B cell (primary cell): ENCODE data around the gene ARPC1A. TPM values are rescaled to one million over a fixed set of nuclear protein-coding genes. Genes with fewer than 3 reads are reported as not detected.

Source experiments
- ATAC-seq: fragments of 200-7000 bp; cut with Tn5 transposase; one replicate; pipeline ENCODE4 v1.10.0; 2021; ENCODE audit warnings: low read depth, mild to moderate bottlenecking, moderate number of reproducible peaks, moderate library complexity
- CTCF ChIA-PET: fragments of 350-600 bp; sonication (Branson Sonifier 250); formaldehyde crosslinking; loops from one replicate; lab custom pipeline; 2021; ENCODE audit warnings: antibody characterized with exemption, inconsistent platforms; lab: Charles Lee
- POLR2A ChIA-PET: fragments of 350-600 bp; sonication (Branson Sonifier 250); formaldehyde crosslinking; loops from one replicate; lab custom pipeline; 2021; ENCODE audit warnings: antibody characterized with exemption; lab: Charles Lee
- DNase-seq: peaks from one replicate; pipeline ENCODE4 v3.0.0; 2013
- H2AFZ ChIP-seq: 2 replicates; pipeline ENCODE4 v1.6.1; 2012; ENCODE audit warnings: mild to moderate bottlenecking, low read depth, low read length; ENCODE audit not compliant: insufficient read depth, poor library complexity, severe bottlenecking
- H3K27ac ChIP-seq, 2 donors: 1 replicate in 1 of 2; 2 replicates in 1 of 2; pipeline ENCODE4 v1.5.1; 2012 to 2013; ENCODE audit warnings: low read length in 2 of 2, mild to moderate bottlenecking in 2 of 2, moderate library complexity in 1 of 2
- H3K27me3 ChIP-seq, 4 experiments: fragments of 200-600 bp in 1 of 4; sonication (generic) in 1 of 4; replicated peaks in 1 of 4; 1 replicate in 2 of 4; 2 replicates in 2 of 4; pipeline versions ENCODE4 v1.6.1 to v1.7.0; 2013 to 2016; ENCODE audit warnings: low read length in 3 of 4, mild to moderate bottlenecking in 2 of 4, mixed read lengths in 1 of 4, moderate library complexity in 1 of 4; ENCODE audit not compliant: insufficient read depth in 4 of 4, control insufficient read depth in 3 of 4; ENCODE audit errors: control extremely low read depth in 1 of 4
- H3K36me3 ChIP-seq, 2 experiments: replicated peaks in 1 of 2; 1 replicate in 1 of 2; 2 replicates in 1 of 2; pipeline versions ENCODE4 v1.6.1 to v1.7.1; 2013; ENCODE audit warnings: low read length in 1 of 2; ENCODE audit not compliant: insufficient read depth in 2 of 2, control insufficient read depth in 1 of 2; ENCODE audit errors: control extremely low read depth in 1 of 2, extremely low read depth in 1 of 2
- H3K4me1 ChIP-seq, 2 donors: fragments of 200-600 bp in 1 of 2; sonication (generic) in 1 of 2; 1 replicate in 1 of 2; 2 replicates in 1 of 2; pipeline versions ENCODE4 v1.5.1 to v1.6.1; 2013 to 2017; ENCODE audit warnings: low read length in 2 of 2; ENCODE audit not compliant: control insufficient read depth in 2 of 2, insufficient read depth in 2 of 2
- H3K4me2 ChIP-seq: replicated peaks from 2 replicates; pipeline ENCODE3; 2012; ENCODE audit warnings: mild to moderate bottlenecking, low read depth, low read length; ENCODE audit not compliant: poor library complexity, severe bottlenecking
- H3K4me3 ChIP-seq, 5 experiments: fragments of 200-600 bp in 1 of 5; sonication (generic) in 1 of 5; 1 replicate in 3 of 5; 2 replicates in 2 of 5; pipeline versions ENCODE4 v1.5.1 to v1.7.0; 2011 to 2016; ENCODE audit warnings: low read length in 4 of 5, mild to moderate bottlenecking in 4 of 5, low read depth in 2 of 5, control low read depth in 1 of 5, moderate library complexity in 1 of 5; ENCODE audit not compliant: insufficient read depth in 1 of 5; ENCODE audit errors: control extremely low read depth in 1 of 5, extremely low read depth in 1 of 5
- H3K79me2 ChIP-seq: fragments of 200-600 bp; sonication (generic); one replicate; pipeline ENCODE4 v1.6.0; 2016; ENCODE audit warnings: low read length; ENCODE audit not compliant: control insufficient read depth, insufficient read depth
- H3K9ac ChIP-seq: fragments of 200-600 bp; sonication (generic); 2 replicates; pipeline ENCODE4 v1.6.1; 2017; ENCODE audit warnings: mild to moderate bottlenecking, low read length, moderate library complexity
- H3K9me3 ChIP-seq, 3 donors: one replicate each; pipeline versions ENCODE4 v1.6.1 to v1.7.1; 2013; ENCODE audit warnings: low read length in 2 of 3; ENCODE audit not compliant: control insufficient read depth in 2 of 3, insufficient read depth in 1 of 3; ENCODE audit errors: control extremely low read depth in 1 of 3
- H4K20me1 ChIP-seq: 2 replicates; pipeline ENCODE4 v1.6.0; 2012; ENCODE audit warnings: mild to moderate bottlenecking, low read length; ENCODE audit not compliant: insufficient read depth, control insufficient read depth, poor library complexity, severe bottlenecking
- H3K27ac Mint-ChIP-seq: one replicate; pipeline ENCODE4 v1.8.0; 2021; ENCODE audit warnings: mixed read lengths
- H3K27me3 Mint-ChIP-seq: one replicate; pipeline ENCODE4 v1.8.0; 2021; ENCODE audit warnings: mixed read lengths
- H3K4me1 Mint-ChIP-seq: one replicate; pipeline ENCODE4 v1.8.0; 2021; ENCODE audit warnings: mixed read lengths
- H3K4me3 Mint-ChIP-seq: one replicate; pipeline ENCODE4 v1.8.0; 2021; ENCODE audit warnings: mixed read lengths
- H3K9me3 Mint-ChIP-seq: one replicate; pipeline ENCODE4 v1.8.0; 2022; ENCODE audit warnings: mixed read lengths; ENCODE audit not compliant: insufficient read depth
- CTCF ChIP-seq: fragments of 200-600 bp; IDR thresholded peaks from one replicate; pipeline ENCODE4 v1.8.0; 2022; ENCODE audit warnings: antibody characterized with exemption, mild to moderate bottlenecking
- EZH2 ChIP-seq: IDR thresholded peaks from 2 replicates; pipeline ENCODE4 v1.6.1; 2012; ENCODE audit warnings: borderline replicate concordance, low read depth, mild to moderate bottlenecking, moderate library complexity, low read length; ENCODE audit not compliant: insufficient read depth, poor library complexity, severe bottlenecking
- WGBS: methylation state at CpG from one replicate; pipeline ENCODE4 v1.1.5; 2013; ENCODE audit warnings: missing lambda C conversion rate; ENCODE audit not compliant: insufficient coverage; 5-methylcytosine and 5-hydroxymethylcytosine counted together
- intact Hi-C: fragments of 100-400 bp; cut with micrococcal nuclease; formaldehyde crosslinking; loops from one replicate; pipeline ENCODE4 v1.10.0; 2022
- polyA plus RNA-seq: library from polyadenylated mRNA; depleted of rRNA; stranded (reverse); fragments of >200 nt; gene quantifications from 2 replicates; pipeline ENCODE4 v1.2.3, GENCODE V29; 2012
- total RNA-seq, 2 donors: library from RNA; stranded (reverse); fragments of 120-200 nt in 1 of 2; gene quantifications; 1 replicate in 1 of 2; 2 replicates in 1 of 2; pipeline versions ENCODE4 v1.2.3 to v1.2.4, GENCODE V29; 2013 to 2022

ARPC1A gene
- total and polyA plus RNA-seq, 2 donors (not counting 1 experiment from before 2014, with no cell fraction given), result 41.7 to 45.5 TPM

- peaks cover 4% of the 10 kb centered on the region for H3K4me1 Mint-ChIP-seq
- Histone ChIP-seq H3K4me1 (peaks cover 3 to 4% of the 10 kb centered on the region in 2 donors), H3K36me3 (peaks cover 0 to 17% of the 10 kb centered on the region in 2 experiments), H3K27me3 (no peaks in the 10 kb centered on the region), H3K9ac (no peak overlapping the region), H3K79me2 (peaks cover 21% of the 10 kb centered on the region), H3K9me3 (no peaks in the 10 kb centered on the region), H3K4me3 (no peak overlapping the region), H3K4me2 (no peak overlapping the region), H4K20me1 (peaks cover 20% of the 10 kb centered on the region), H3K27ac (no peak overlapping the region), H2AFZ (no peak overlapping the region)
- ChIA-PET POLR2A (no interaction called here), CTCF (interaction anchor here (0.6 to 1.5 kb wide), 3 partner anchors 16 to 684 kb away, joined by 3 read pairs; no protein-coding TSS in a partner anchor)
- no peak for DNase-seq
- H3K9me3 Mint-ChIP-seq, result no peaks in the 10 kb centered on the region
- ATAC-seq, result no peak
- H3K27me3 Mint-ChIP-seq, result no peaks in the 10 kb centered on the region
- TF ChIP-seq EZH2 (no peak), CTCF (no peak)
- intact Hi-C loops, result loop anchor here (10.0 kb wide), 3 partner anchors 105 to 225 kb away; partner anchors contain the start of genes FAM200A, SMURF1, ZNF655 and ZNF789
- H3K27ac Mint-ChIP-seq, result no peak overlapping the region
- H3K4me3 Mint-ChIP-seq, result no peak overlapping the region
- WGBS, result 72% methylated on average over 6 of the region's 9 CpGs
Observed at GRCh38 chr7:99369767-99370391, 44.2 kb downstream of the ARPC1A start.

GRCh38 chr7:99371376-99371920, 45.8 kb downstream of the ARPC1A start:
- H3K79me2 ChIP-seq, result peaks cover 37% of the 10 kb centered on the region

More at GRCh38 chr7:99371376-99371920, 45.8 kb downstream of the ARPC1A start:
- Histone ChIP-seq H3K27ac (no peak overlapping the region), H4K20me1 (peaks cover 24% of the 10 kb centered on the region), H3K4me2 (no peak overlapping the region), H2AFZ (no peak overlapping the region), H3K4me3 (no peak overlapping the region), H3K9ac (no peak overlapping the region), H3K9me3 (no peaks in the 10 kb centered on the region), H3K27me3 (no peaks in the 10 kb centered on the region), H3K36me3 (peaks cover 0 to 8% of the 10 kb centered on the region in 2 experiments), H3K4me1 (peaks cover 11 to 16% of the 10 kb centered on the region in 2 donors)
- Mint-ChIP-seq H3K27me3 (no peaks in the 10 kb centered on the region), H3K9me3 (no peaks in the 10 kb centered on the region), H3K4me1 (peaks cover 6% of the 10 kb centered on the region), H3K4me3 (no peak overlapping the region), H3K27ac (no peak overlapping the region)
- TF ChIP-seq EZH2 (no peak), CTCF (no peak)
- DNase-seq (no peak), ATAC-seq (no peak)
- WGBS, result 98% methylated on average over 10 of the region's 11 CpGs
- intact Hi-C loops, result loop anchor here (10.0 kb wide), 3 partner anchors 103 to 227 kb away; partner anchors contain the start of genes FAM200A, SMURF1, ZNF655 and ZNF789
- ChIA-PET CTCF (interaction anchor here (1.0 kb wide), 1 partner anchor 22 kb away, joined by 3 read pairs; no protein-coding TSS in a partner anchor), POLR2A (no interaction called here)
